HTR-8/SVneo (cell line): Measurements from ENCODE around the gene NGEF.

ENCODE experiments used
- DNase-seq: peaks from one replicate; pipeline ENCODE4 v3.0.0; 2011; ENCODE audit warnings: low spot score, mixed read lengths; ENCODE audit not compliant: insufficient read length
- FAIRE-seq: peaks from 2 replicates; lab custom pipeline; 2011; peaks lifted over from hg19 to GRCh38; lab: Jason Lieb, UNC

The NGEF gene

DNA sequence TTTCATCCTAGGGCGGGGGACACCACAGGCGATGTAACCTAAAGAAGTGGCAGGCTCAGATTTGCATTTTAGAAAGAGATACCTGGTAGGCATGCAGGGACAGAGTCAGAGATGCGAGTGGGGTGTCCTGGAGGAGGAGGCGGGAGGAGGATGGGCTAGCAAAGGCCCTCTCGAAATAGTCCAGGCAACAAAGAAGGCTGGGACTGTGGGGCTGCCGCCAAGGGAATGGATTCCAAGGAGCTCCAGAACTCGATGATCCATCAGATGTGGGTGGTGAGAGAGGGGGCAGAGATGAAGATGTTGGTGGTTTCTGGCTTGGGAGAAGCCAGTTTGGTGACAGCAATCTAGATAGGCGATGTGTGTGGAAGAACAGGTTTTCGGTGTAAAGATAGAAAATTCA, 34.6 kb upstream of the NGEF start:
- FAIRE-seq (no peak), DNase-seq (no peak)

DNA sequence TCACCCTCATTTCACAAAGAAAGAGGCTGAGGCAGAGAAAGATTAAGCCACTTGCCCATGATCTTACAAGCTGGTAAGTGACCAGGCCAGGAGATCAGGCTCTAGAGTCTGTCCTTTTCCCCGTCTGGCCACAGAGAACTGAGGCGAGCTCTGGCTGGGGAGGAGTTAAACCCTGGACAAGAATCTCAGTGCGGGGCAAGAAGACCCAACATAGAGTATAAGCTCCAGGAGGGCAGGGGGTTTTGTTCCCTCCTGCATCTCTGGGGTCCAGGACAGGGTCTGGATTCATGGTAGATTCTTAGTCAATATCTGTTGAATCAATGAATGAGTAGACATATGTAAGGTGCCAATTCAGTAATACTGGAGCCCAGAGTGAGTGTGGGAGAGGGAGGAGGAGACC, 34.1 kb upstream of the NGEF start:
- FAIRE-seq (no peak), DNase-seq (no peak)

DNA sequence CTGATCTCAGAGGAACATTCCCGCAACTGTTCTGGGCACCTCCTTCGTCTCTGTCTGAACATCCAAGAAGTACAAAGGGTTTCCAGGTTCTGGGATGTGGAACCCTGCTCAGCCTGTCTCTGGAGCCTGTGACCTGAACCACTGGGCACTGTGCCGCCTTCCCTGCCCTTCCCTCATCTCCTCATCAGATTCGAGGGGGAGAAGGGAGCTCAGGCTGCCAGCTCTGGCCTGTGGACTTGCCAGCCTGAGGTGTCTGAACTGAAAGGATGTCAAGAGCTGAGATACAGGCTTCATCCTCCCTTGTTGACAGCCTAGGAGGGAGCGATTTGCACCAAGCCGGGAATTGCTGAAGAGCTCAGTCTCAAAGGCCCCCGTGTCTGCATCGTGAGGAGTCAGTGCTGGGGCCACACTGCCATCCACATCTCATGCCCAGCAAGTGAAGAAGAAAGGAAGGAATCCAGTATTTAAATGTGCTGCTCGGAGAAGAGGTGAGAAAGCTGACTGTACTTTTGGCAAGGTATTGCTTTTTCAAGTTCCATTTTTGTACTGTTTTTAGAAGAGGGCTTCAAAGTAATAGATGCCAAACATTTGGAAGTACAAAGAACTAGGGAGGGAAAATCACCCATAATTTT, 32.0 kb upstream of the NGEF start:
- no peak for DNase-seq
- no peak for FAIRE-seq

DNA sequence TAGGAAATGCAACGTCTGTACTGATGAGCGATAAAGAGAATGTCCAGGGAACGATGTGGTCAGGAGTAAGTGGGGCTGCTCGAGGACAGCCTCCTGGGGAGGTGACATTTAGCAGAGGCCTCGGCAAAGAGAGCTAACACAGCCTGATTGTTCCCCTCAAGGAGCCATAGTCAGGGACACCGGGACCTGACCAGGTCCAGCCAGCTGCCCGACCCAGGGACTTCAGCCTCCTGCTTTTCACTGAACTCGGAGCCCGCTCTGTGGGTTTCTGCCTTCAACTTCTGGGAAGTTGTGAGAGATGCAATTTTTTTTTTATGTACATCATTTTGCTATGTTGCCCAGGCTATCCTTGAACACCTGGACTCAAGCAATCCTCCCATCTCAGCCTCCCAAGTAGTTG, 29.5 kb upstream of the NGEF start:
- DNase-seq (no peak), FAIRE-seq (no peak)

DNA sequence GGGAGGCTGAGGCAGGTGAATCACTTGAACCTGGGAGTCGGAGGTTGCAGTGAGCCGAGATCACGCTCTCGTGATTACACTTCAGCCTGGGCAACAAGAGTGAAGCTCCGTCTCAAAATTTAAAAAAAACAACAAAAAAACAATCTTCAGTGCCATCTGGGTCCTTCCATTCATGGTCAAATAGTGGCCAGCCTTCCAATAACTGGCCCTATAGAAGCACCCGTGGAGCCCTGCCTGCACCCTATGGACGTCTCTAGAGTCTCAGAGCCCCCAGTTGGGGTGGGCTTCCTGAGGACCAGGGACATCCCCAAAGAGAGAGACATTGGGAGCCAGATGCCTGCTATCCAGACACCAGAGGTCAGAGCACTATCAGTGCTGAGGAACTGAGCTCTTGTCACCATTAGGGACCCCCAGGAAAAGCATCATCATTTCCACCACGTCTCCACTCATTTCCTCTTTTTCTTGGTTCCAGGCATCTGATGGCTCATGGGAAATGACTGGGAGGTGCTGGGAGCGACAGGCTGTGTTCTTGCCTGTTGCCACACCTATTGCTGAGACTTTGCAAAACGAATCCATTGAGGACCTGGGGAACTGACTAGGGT, 28.8 kb upstream of the NGEF start:
- DNase-seq (no peak), FAIRE-seq (no peak)

DNA sequence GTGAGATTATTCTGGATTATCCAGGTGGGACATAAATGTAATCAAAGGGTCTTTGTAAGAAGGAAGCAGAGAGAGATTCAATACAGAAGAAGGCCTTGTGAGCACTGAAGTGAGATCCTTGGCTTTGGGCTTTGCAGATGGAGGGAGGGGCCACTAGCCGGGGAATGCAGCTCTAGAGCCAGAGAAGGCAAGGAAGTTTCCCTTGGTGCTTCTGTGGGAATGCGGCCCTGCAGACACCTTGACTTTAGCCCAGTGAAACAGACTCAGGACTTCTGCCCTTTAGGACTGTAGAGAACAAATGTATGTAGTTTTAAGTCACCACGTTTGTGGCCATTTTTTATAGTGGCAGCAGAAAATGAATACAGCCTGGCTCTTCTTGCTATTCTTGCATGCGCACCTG, 27.5 kb upstream of the NGEF start:
- no peak for FAIRE-seq

DNA sequence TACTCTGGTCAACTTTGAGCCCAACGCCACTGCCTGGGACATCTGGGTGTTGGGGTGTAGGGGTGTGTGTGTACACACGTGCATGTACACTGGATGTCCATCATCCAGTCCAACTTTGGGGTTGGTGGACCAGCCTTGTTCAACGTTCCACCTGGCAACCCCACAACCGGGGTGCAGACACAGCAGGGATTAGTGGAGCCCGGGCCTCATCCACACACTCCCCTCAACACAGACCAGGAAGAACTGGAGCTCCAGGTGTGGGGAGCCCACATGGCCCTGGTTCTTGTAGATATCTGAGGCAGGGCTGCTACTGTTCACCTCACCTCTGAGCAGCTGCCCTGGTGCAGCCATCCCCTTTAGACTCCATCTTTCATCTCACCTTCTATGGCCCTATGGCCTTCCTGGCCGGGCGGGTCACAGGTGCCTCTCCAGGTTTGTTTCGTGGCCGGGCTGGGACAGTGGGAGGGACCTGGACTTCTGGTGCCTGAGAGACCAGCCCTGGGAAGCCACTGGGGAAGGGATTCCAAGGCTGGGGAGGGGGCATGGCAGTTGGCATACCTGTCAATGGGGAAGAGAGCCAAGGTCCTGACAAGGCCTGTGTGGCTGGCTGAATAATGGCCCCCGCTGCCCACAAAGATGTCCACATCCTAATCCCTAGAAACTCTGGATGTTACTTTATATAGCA, 26.9 kb upstream of the NGEF start:
- FAIRE-seq = no peak
- no peak for DNase-seq

More for the DNA sequence above, 27.5 kb upstream of the NGEF start:
- DNase-seq = no peak

DNA sequence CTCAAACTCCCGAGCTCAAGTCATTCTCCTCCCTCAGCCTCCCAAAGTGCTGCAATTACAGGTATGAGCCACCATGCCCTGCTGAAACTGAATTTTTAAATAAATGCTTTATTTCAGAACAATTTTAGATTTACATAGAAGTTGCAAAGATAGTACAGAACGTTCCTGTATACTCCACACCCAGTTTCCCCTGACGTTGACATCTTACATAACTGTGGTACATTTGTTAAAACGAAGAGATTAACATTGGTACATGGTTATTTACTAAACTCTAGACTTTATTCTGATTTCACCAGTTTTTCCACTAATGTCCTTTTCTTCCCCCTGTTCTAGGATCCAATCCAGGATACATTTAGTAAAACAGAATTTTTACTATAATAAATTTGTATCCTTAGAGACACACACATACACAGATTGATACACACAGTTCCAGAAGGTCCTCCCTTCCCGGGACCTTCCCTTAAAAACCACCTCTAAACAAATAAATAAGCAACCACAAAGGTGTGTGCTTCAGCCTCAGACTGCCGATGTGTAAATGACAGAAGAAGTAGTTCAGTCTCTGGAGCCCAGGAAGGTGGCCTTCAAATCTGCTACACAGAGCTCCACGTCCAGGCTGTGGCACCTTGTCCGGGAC, 26.3 kb upstream of the NGEF start:
- no peak for DNase-seq
- no peak for FAIRE-seq

DNA sequence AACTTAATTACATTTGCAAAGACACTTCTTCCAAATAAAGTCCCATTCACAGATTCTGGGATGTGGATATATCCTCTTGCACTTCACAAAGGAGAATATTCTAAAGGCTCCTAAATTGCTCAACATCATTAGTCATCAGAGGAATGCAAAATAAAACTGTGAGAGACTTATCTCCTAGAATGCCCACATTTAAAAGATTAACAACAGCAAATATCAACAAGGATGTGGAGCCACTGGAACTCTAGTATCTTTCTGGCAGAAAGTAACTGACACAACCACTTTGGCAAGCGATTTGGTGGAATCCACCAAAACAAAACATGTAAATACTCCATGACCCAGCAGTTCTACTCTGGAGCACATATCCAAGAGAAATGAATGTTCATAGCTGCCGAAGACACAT, 24.0 kb upstream of the NGEF start:
- no peak for FAIRE-seq
- DNase-seq = no peak

DNA sequence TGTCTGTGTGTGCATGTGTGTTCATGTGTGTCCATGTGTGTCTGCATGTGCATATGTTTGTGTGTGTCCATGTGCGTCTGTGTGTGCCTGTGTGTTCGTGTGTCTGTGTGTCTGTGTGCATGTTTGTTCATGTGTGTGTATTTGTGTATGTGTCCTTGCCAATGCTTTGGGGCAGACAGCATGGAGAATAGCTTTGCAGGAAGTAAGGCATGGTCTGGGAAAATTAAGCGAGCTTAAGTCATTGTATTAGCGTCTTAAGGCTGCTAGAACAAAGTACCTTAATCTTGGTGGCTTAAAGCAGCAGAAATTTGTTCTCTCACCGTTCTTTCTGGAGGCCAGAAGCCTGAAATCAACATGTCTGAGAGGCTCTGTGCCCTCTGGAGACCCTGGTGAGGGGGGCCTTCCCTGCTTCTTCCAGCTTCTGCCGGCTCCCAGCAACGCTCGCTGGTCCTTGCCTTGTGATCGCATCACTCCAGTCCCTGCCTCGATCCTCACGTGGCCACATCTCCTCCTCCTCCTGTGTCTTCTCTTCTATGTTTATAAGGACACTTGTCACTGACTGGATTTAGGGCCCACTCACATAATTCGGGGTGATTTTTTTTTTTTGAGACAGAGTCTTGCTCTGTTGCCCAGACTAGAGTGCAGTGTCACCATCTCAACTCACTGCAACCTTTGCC, 23.2 kb upstream of the NGEF start:
- DNase-seq (no peak), FAIRE-seq (no peak)

DNA sequence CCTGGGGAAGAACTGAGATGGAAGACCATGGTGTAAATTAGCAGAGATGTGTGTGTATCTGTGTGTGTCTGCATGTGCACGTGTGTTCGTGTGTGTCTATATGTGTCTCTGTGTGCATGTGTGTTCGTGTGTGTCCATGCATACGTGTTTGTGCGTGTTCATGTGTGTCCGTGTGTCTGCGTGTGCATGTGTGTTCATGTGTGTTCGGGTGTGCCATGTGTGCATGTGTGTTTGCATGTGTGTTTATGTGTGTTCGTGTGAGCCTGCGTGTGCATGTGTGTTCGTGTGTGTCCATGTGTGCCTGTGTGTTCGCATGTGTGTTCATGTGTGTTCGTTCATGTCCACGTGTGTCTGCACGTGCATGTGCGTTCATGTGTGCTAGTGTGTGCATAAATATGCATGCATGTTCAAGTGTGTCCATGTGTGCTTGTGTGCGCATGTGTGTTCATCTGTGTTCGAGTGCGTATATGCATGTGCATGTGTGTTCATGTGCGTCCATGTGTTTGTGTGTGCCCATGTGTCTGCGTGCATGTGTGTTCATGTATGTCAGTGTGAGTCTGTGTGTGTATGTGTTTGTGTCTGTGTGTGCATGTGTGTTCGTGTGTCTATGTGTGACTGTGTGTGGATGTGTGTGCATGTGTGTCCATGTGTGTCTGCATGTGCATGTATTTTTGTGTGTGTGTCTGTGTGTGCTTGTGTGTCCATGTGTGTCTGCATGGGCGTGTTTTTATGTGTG, 22.5 kb upstream of the NGEF start:
- DNase-seq (no peak), FAIRE-seq (peak; percentile 99)

DNA sequence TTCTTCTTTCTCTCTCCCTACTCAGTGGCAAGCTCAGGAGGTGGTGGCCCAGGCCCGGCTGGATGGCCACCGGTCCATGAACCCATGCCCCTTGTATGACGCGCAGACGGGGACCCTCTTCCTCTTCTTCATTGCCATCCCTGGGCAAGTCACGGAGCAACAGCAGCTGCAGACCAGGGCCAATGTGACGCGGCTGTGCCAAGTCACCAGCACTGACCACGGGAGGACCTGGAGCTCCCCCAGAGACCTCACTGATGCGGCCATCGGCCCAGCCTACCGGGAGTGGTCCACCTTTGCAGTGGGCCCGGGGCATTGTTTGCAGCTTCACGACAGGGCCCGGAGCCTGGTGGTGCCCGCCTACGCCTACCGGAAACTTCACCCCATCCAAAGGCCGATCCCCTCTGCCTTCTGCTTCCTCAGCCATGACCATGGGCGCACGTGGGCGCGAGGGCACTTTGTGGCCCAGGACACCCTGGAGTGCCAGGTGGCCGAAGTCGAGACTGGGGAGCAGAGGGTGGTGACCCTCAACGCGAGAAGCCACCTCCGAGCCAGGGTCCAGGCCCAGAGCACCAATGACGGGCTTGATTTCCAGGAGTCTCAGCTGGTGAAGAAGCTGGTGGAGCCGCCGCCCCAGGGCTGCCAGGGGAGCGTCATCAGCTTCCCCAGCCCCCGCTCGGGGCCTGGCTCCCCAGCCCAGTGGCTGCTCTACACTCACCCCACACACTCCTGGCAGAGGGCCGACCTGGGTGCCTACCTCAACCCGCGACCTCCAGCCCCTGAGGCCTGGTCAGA, 21.2 kb upstream of the NGEF start:
- no peak for FAIRE-seq

DNA sequence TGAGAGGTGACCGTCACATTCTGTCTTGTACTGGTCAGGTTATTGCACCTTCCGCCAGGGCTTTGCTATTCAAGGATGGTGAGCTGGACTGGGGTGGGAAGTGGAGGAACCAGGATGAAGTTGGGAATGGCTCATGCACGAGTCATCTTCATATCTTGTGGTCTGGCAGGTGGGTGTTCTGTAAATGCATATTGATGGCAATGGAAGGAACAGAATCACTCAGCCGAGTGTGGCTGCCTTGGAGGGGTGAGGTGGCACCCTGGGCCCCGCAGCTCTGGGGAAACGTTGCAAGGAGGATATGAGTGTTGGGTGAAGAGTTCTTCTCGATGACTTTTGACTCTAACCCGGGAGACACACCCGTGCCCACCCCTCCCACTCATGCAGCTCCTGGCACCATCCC, 20.6 kb upstream of the NGEF start:
- FAIRE-seq = no peak
- DNase-seq = no peak

More for the DNA sequence above, 21.2 kb upstream of the NGEF start:
- DNase-seq = no peak

DNA sequence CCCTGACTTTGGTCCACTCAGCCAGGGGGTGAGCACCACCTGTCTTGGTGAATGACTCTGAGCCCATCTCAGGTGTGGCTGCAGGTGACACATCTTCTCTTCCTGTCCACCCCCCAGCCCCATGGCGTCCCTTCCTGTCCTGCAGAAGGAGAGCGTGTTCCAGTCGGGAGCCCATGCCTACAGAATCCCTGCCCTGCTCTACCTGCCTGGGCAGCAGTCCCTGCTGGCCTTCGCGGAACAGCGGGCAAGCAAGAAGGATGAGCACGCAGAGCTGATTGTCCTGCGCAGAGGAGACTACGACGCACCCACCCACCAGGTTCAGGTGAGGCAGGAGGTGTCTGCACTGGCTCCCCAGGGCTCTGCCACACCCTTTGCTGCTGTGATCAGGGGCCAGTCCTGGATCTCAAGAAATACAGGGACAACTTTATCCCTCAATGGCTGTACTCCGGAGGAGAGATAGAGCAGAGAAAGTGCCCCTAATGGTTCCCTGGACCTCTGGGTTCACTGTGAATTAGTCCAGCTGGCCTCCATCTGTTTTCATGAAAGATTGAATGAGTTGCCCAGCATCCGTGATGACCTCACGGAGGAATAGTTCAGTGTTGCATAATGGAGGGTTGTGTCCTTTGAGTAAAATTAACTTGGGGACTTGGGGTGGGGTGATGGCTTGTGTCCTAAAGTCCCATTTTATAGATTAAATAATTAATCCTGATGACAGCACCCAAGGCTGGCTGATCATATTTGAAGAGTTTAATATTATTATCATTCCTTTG, 19.7 kb upstream of the NGEF start, which contains the start of gene NEU2:
NEU2 (plus strand) TSS at position 122 of the 770 bp plus-strand sequence; CDS start at position 122, 0 bp downstream.
- no peak for DNase-seq
- no peak for FAIRE-seq

DNA sequence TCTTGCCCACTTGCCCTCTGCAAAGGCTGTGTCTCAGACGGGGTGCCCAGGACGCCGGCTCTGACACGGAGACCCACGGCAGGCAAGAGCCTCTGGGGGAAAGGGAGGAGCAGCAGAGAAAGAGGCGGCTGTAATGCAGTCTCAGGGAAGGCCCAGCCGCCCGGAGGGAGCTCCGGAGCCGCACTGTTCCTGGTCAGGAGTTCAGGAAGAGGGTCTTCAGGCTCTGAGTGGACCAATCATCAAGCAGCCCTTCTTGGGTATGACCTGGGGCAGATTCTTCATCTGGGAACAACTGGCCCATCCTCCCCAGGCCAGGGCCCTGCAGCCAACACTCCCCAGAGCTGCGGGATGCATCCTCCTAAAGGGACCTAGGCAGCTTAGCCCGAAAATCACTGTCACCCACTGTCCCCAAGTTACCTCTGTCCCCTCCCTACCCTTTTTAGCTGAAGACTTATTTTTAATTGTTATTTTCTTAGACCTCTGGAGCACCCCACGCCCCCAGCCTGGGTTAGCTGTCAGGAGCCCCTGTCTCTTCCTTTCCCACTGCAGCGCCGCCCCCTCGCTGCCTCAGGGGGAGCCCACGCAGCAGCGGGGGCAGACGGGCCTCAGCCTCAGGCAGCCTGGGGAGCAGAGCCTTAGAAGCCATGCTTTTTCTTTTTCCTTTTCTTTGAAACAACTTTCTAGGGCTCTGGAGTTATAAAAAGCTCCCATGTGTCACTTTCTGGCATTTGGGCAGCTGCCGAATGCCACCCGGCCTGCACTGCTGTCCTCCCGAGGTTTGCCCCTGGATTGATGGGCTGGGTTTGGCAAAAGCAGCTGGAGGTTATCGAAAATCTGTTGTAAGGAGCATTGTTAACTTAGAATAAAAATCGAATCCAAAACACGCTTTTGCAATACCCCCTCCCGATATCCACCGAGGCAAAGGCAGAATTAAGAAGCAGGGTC, 18.8 kb upstream of the NGEF start:
- no peak for DNase-seq
- no peak for FAIRE-seq

DNA sequence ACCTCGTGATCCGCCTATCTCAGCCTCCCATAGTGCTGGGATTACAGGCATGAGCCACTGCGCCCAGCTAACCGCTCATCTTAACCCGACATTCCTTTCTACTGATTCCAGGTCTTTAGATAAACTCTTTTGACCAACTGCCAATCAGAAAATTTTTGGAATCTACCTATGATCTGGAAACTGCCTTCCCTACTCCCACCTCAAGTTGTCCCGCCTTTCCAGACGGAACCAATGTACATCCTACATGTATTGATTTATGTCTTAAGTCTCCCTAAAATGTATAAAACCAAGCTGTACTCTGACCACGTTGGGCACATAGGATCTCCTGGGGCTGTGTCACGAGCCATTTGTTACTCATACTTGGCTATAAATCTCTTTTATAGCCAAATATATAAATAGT, 16.3 kb upstream of the NGEF start:
- DNase-seq (peak; percentile 41), FAIRE-seq (no peak)

DNA sequence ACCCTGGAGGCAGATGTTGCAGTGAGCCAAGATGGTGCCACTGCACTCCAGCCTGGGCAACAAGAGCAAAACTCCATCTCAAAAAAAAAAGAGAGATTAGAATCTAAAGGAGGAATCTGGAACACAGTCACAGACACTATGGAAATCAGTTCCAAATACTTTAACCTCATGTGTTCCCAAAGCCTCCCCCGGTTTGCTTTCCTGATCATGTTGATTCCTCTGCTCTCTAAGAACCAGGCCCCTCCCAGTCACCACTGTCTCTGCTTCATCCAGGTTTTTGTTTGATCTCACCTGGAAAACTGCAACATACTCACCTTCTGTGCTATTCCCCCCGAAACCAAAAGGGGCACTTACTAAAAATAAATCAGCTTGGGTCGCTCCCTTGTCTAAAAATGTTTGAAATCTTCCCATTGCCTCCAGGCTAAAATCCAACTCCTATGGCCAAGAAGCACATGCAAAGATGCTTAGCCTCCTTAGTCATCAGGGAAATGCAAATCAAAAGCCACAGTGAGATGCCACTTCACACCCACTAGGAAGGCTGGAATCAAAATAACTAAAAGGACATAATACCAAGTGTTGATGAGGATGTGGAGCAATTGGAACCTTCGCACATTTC, 13.2 kb upstream of the NGEF start:
- DNase-seq (peak; percentile 41), FAIRE-seq (peak; percentile 68)
